Mesendoderm (in vitro differentiated cells): ENCODE results near the gene C16orf89.

Experiments used
- DNase-seq: peaks from one replicate; pipeline ENCODE4 v3.0.0; 2013
- H2AK5ac ChIP-seq: 2 replicates; pipeline ENCODE4 v1.6.1; 2013; ENCODE audit warnings: low read length, inconsistent platforms
- H2BK120ac ChIP-seq: 2 replicates; pipeline ENCODE4 v1.6.1; 2013; ENCODE audit warnings: low read depth, mild to moderate bottlenecking, low read length, moderate library complexity, mixed read lengths
- H2BK15ac ChIP-seq: replicated peaks from 2 replicates; pipeline ENCODE4 v1.6.1; 2013; ENCODE audit warnings: low read depth, mild to moderate bottlenecking, moderate library complexity
- H2BK5ac ChIP-seq: 2 replicates; pipeline ENCODE4 v1.6.1; 2013; ENCODE audit warnings: low read length, inconsistent platforms
- H3K18ac ChIP-seq: 2 replicates; pipeline ENCODE4 v1.6.1; 2013; ENCODE audit warnings: mild to moderate bottlenecking, low read length, mixed read lengths
- H3K23ac ChIP-seq: one replicate; pipeline ENCODE4 v1.6.1; 2013; ENCODE audit warnings: low read length
- H3K27ac ChIP-seq: 2 replicates; pipeline ENCODE4 v1.5.1; 2013; ENCODE audit warnings: low read depth, mild to moderate bottlenecking, inconsistent platforms, low read length, moderate library complexity
- H3K27me3 ChIP-seq: 2 replicates; pipeline ENCODE4 v1.6.1; 2013; ENCODE audit warnings: low read length, control low read depth, mild to moderate bottlenecking, inconsistent platforms; ENCODE audit not compliant: insufficient read depth, poor library complexity
- H3K36me3 ChIP-seq: 2 replicates; pipeline ENCODE4 v1.6.1; 2013; ENCODE audit warnings: low read length, inconsistent platforms; ENCODE audit not compliant: control insufficient read depth, insufficient read depth
- H3K4ac ChIP-seq: one replicate; pipeline ENCODE4 v1.6.1; 2013; ENCODE audit warnings: low read depth, mild to moderate bottlenecking, low read length, moderate library complexity
- H3K4me1 ChIP-seq: 2 replicates; pipeline ENCODE4 v1.6.1; 2013; ENCODE audit warnings: low read depth, low read length, inconsistent platforms; ENCODE audit not compliant: control insufficient read depth
- H3K4me2 ChIP-seq: 2 replicates; pipeline ENCODE4 v1.6.1; 2013; ENCODE audit warnings: low read length
- H3K4me3 ChIP-seq: 2 replicates; pipeline ENCODE4 v1.5.1; 2013; ENCODE audit warnings: mild to moderate bottlenecking, low read length
- H3K56ac ChIP-seq: one replicate; pipeline ENCODE4 v1.6.1; 2013; ENCODE audit warnings: low read length
- H3K79me1 ChIP-seq: 2 replicates; pipeline ENCODE4 v1.6.1; 2013; ENCODE audit warnings: low read length, inconsistent platforms
- H3K79me2 ChIP-seq: 2 replicates; pipeline ENCODE4 v1.6.1; 2013; ENCODE audit warnings: mild to moderate bottlenecking, low read length; ENCODE audit not compliant: control insufficient read depth, insufficient read depth
- H3K9ac ChIP-seq: 2 replicates; pipeline ENCODE4 v1.6.1; 2013; ENCODE audit warnings: low read length, inconsistent platforms
- H4K5ac ChIP-seq: one replicate; pipeline ENCODE4 v1.6.1; 2013; ENCODE audit warnings: low read length
- H4K8ac ChIP-seq: one replicate; pipeline ENCODE4 v1.6.1; 2013; ENCODE audit warnings: low read depth, mild to moderate bottlenecking, control low read depth, low read length, moderate library complexity
- WGBS: extraction: QIAGEN DNeasy Blood & Tissue Kit; methylation state at CpG from one replicate; pipeline ENCODE4 v1.1.7; 2013; ENCODE audit warnings: low lambda C conversion rate, missing lambda C conversion rate; ENCODE audit not compliant: insufficient coverage; ENCODE audit errors: extremely low coverage; 5-methylcytosine and 5-hydroxymethylcytosine counted together

The C16orf89 gene

GRCh38 chr16:5015887-5016286 lies 49.9 kb downstream of the C16orf89 start:
- Histone ChIP-seq H3K9ac (no peak overlapping the region), H3K27me3 (no peaks in the 10 kb centered on the region)
- no CpG with 5 or more reads among the region's 4 CpGs for WGBS

DNA sequence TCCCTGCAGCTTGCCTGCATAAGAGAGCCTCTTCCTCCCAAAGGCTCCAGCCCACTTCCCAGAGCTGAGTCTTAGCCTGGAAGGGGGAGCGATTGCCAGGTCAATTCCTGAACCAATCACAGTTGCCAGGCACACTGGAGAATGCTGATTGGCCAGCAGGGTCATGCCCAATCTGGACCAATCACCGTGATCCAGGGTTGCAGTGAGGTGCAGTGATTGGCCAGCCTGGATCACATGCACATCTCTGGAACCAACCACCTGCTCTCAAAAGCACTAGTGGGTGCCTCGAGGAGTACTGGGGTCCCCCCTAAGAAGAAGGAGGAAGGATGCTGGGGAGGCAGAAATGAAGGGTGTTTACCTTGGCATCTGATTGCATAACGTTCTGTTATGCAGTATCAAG lies 50.4 kb downstream of the C16orf89 start:
- no peak overlapping the region for H2BK15ac ChIP-seq
- no peaks in the 10 kb centered on the region for H3K36me3 ChIP-seq
- no peaks in the 10 kb centered on the region for H3K79me2 ChIP-seq
- H3K9ac ChIP-seq: no peak overlapping the region
- H2BK120ac ChIP-seq: no peak overlapping the region
- no peak overlapping the region for H2AK5ac ChIP-seq
- H3K79me1 ChIP-seq: no peaks in the 10 kb centered on the region
- no peak overlapping the region for H3K4ac ChIP-seq
- no peak overlapping the region for H3K56ac ChIP-seq
- H4K5ac ChIP-seq: no peak overlapping the region
- H3K27ac ChIP-seq: no peak overlapping the region
- no peak overlapping the region for H3K4me3 ChIP-seq
- no peak overlapping the region for H3K23ac ChIP-seq
- no CpG with 5 or more reads among the region's 4 CpGs for WGBS
- H2BK5ac ChIP-seq: no peak overlapping the region
- no peak overlapping the region for H4K8ac ChIP-seq
- H3K18ac ChIP-seq: no peak overlapping the region
- peak; percentile 9 for DNase-seq
- H3K4me2 ChIP-seq: no peak overlapping the region
- no peaks in the 10 kb centered on the region for H3K4me1 ChIP-seq
- no peaks in the 10 kb centered on the region for H3K27me3 ChIP-seq

More at GRCh38 chr16:5015887-5016286, 49.9 kb downstream of the C16orf89 start:
- Histone ChIP-seq H3K4me3 (no peak overlapping the region), H3K18ac (no peak overlapping the region), H3K56ac (no peak overlapping the region), H3K79me2 (no peaks in the 10 kb centered on the region), H2AK5ac (no peak overlapping the region), H3K23ac (no peak overlapping the region), H3K79me1 (no peaks in the 10 kb centered on the region), H3K4me2 (no peak overlapping the region), H3K36me3 (no peaks in the 10 kb centered on the region), H4K8ac (no peak overlapping the region), H2BK120ac (no peak overlapping the region), H2BK15ac (no peak overlapping the region), H4K5ac (no peak overlapping the region), H3K4me1 (no peaks in the 10 kb centered on the region), H3K27ac (no peak overlapping the region), H2BK5ac (no peak overlapping the region), H3K4ac (no peak overlapping the region)
- no peak for DNase-seq

DNA sequence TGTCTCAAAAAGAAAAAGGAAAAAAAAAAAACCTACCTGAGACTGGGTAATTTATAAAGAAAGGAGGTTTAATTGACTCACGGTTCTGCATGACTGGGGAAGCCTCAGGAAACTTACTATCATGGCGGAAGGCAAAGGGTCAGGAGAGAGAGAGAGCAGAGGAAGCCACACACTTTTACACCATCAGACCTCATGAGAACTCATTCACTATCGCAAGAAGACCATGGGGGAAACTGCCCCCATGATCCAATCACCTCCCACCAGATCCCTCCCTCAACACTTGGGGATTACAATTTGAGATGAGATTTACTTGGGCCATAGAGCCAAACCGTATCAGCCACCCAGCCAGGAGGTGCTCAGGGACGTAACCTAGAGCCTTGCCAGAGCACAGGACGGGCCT lies 52.9 kb downstream of the C16orf89 start:
- Histone ChIP-seq H3K4ac (no peak overlapping the region), H3K27ac (no peak overlapping the region), H3K4me3 (no peak overlapping the region), H3K23ac (no peak overlapping the region), H3K79me2 (no peaks in the 10 kb centered on the region), H3K18ac (no peak overlapping the region), H2BK120ac (no peak overlapping the region), H3K56ac (no peak overlapping the region), H2AK5ac (no peak overlapping the region), H3K4me1 (no peaks in the 10 kb centered on the region), H4K5ac (no peak overlapping the region), H2BK5ac (no peak overlapping the region), H3K27me3 (no peaks in the 10 kb centered on the region), H2BK15ac (no peak overlapping the region), H3K79me1 (no peaks in the 10 kb centered on the region), H3K4me2 (no peak overlapping the region), H3K9ac (no peak overlapping the region), H3K36me3 (no peaks in the 10 kb centered on the region), H4K8ac (no peak overlapping the region)
- no CpG with 5 or more reads among the region's 6 CpGs for WGBS
- DNase-seq: no peak

DNA sequence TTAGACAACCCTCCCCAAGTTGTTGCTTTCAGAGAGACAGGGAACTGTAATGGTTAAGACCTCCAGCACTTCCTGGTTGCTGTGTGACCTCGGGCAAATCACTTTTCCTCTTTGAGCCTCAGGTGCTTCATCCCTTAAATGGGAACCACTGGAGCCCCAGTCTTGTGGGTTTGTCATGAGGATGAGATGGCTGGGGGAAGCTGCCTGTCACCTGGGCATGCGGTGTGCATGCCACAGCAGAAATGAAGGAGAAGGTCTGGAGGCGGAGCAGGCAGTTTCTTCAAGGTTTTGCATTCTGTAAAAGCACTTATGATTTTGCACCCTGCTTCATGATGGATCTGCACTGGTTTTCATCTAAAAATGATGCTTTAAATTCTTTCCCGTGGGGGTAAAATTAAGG lies 54.1 kb downstream of the C16orf89 start:
- H3K9ac ChIP-seq: no peak overlapping the region
- no CpG with 5 or more reads among the region's 4 CpGs for WGBS
- no peak overlapping the region for H4K8ac ChIP-seq
- no peaks in the 10 kb centered on the region for H3K36me3 ChIP-seq
- H3K18ac ChIP-seq: no peak overlapping the region
- H3K4me3 ChIP-seq: no peak overlapping the region
- H4K5ac ChIP-seq: no peak overlapping the region
- no peaks in the 10 kb centered on the region for H3K79me1 ChIP-seq
- no peak overlapping the region for H2BK15ac ChIP-seq
- H2AK5ac ChIP-seq: no peak overlapping the region
- no peak overlapping the region for H3K4me2 ChIP-seq
- no peak for DNase-seq
- H3K27ac ChIP-seq: no peak overlapping the region
- H2BK120ac ChIP-seq: no peak overlapping the region
- H3K79me2 ChIP-seq: no peaks in the 10 kb centered on the region
- no peak overlapping the region for H2BK5ac ChIP-seq
- H3K4me1 ChIP-seq: no peaks in the 10 kb centered on the region
- no peak overlapping the region for H3K23ac ChIP-seq
- H3K56ac ChIP-seq: no peak overlapping the region
- H3K4ac ChIP-seq: no peak overlapping the region
- no peaks in the 10 kb centered on the region for H3K27me3 ChIP-seq

DNA sequence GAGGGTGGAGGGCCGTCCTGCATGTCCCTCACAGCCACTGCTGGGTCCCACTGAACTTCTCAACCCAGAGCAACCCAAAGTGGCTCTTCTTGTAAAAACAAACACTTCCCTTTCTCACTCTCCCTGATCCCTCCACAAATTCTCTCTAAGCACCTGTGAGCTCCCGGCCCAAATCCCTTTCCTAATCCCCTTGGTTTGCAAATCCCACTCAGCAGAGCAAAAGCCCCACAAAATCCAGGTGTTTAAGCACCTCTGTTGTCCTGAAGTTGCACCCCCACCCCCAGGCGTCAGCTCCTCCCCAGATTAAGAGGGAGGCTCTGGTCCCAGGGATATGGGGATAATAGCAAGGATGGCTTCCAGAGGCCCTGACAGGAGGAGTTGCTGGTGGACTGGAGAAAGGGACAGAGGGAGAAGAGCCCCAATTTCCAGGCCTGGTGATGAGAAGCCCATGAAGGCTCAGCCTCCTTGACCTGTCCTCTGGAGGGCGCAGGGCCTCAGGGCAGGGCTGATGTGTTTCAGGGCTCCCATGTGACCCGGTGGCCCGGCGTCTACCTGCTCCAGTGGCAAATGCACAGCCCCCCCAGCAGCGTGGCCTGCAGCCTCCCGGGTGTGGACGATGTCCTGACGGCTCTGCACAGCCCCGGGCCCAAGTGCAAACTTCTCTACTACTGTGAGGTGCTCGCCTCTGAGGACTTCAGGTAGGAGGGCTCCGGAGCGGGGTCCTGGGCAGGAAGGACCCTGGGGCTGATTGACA lies 55.0 kb downstream of the C16orf89 start:
- Histone ChIP-seq H3K9ac (no peak overlapping the region), H3K79me1 (no peaks in the 10 kb centered on the region), H4K8ac (no peak overlapping the region), H3K79me2 (no peaks in the 10 kb centered on the region), H3K18ac (no peak overlapping the region), H2BK15ac (no peak overlapping the region), H3K56ac (no peak overlapping the region), H3K4me1 (no peaks in the 10 kb centered on the region), H3K4ac (no peak overlapping the region), H3K4me3 (no peak overlapping the region), H3K23ac (no peak overlapping the region), H4K5ac (no peak overlapping the region), H2AK5ac (no peak overlapping the region), H3K4me2 (no peak overlapping the region), H3K27me3 (no peaks in the 10 kb centered on the region), H2BK120ac (no peak overlapping the region), H3K27ac (no peak overlapping the region), H3K36me3 (no peaks in the 10 kb centered on the region), H2BK5ac (no peak overlapping the region)
- no CpG with 5 or more reads among the region's 15 CpGs for WGBS
- DNase-seq: no peak

DNA sequence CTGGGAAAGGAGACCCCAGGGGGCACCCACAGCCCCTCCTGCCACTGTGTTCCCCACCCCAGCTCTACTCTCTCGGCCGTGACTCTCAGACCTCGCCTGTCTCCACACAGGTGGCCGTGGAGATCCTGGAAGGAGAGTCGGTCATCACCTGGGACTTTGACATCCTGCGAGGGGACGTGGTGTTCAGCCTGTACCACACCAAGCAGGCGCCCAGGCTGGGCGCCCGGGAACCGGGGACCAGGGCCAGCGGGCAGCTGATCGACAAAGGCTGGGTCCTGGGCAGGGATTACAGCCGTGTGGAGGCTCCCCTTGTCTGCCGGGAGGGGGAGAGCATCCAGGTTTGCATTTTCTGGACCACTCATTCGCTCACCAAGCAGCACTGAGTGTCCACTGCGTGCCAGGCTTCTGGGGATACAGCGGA lies 57.4 kb downstream of the C16orf89 start:
- no peak overlapping the region for H3K27ac ChIP-seq
- no peak overlapping the region for H2BK15ac ChIP-seq
- no CpG with 5 or more reads among the region's 18 CpGs for WGBS

More for the DNA sequence above, 57.4 kb downstream of the C16orf89 start:
- Histone ChIP-seq H3K27me3 (no peaks in the 10 kb centered on the region), H2AK5ac (no peak overlapping the region), H4K8ac (no peak overlapping the region), H3K18ac (no peak overlapping the region), H3K9ac (no peak overlapping the region), H4K5ac (no peak overlapping the region), H3K4me1 (no peaks in the 10 kb centered on the region), H3K4me3 (no peak overlapping the region), H2BK5ac (no peak overlapping the region), H3K4me2 (no peak overlapping the region), H3K56ac (no peak overlapping the region), H3K23ac (no peak overlapping the region), H3K79me2 (no peaks in the 10 kb centered on the region), H3K36me3 (no peaks in the 10 kb centered on the region), H3K79me1 (no peaks in the 10 kb centered on the region), H2BK120ac (no peak overlapping the region), H3K4ac (no peak overlapping the region)
- no peak for DNase-seq
